Activated gamma-delta T cell treated with anti-CD3 and anti-CD28 coated beads, Interleukin-2, amount 50 U/mL, for 16 hours (primary cell): ENCODE measurements around the gene IRAK1BP1.
"Not testable (repeated sequence)": the region's sequence is repeated elsewhere in the genome, so short reads cannot be mapped to it uniquely, and the experiment has no call there.

Source experiments
- DNase-seq: peaks from one replicate; pipeline ENCODE4 v3.0.0-alpha.2; 2020; ENCODE audit warnings: low read depth

The IRAK1BP1 gene

GRCh38 chr6:78889901-78890300 is 22.6 kb downstream of the IRAK1BP1 start:
- DNase-seq, result not testable (repeated sequence)

GRCh38 chr6:78896227-78896626 is 28.9 kb downstream of the IRAK1BP1 start:
- no peak for DNase-seq

- no peak for DNase-seq
Measured at GRCh38 chr6:78908621-78909020, 41.3 kb downstream of the IRAK1BP1 start.

GRCh38 chr6:78909391-78909790 is 42.0 kb downstream of the IRAK1BP1 start:
- no peak for DNase-seq

- DNase-seq, result no peak
Measured at GRCh38 chr6:78910010-78910409, 42.7 kb downstream of the IRAK1BP1 start.

- DNase-seq, result no peak
Measured at GRCh38 chr6:78910591-78911171, 43.3 kb downstream of the IRAK1BP1 start.

GRCh38 chr6:78911218-78911940 is 44.0 kb downstream of the IRAK1BP1 start:
- no peak for DNase-seq

GRCh38 chr6:78916411-78916810 is 49.1 kb downstream of the IRAK1BP1 start:
- no peak for DNase-seq

- no peak for DNase-seq
Measured at GRCh38 chr6:78917788-78918187, 50.4 kb downstream of the IRAK1BP1 start.

GRCh38 chr6:78921168-78921567 is 53.8 kb downstream of the IRAK1BP1 start:
- DNase-seq, result not testable (repeated sequence)

- DNase-seq, result no peak
Measured at GRCh38 chr6:78925317-78925716, 58.0 kb downstream of the IRAK1BP1 start.

- no peak for DNase-seq
Measured at GRCh38 chr6:78935553-78935952, 68.2 kb downstream of the IRAK1BP1 start.

GRCh38 chr6:78936515-78936914 is 69.2 kb downstream of the IRAK1BP1 start:
- no peak for DNase-seq

GRCh38 chr6:78942446-78942845 is 75.1 kb downstream of the IRAK1BP1 start:
- DNase-seq, result no peak

GRCh38 chr6:78947529-78947928 is 80.2 kb downstream of the IRAK1BP1 start:
- no peak for DNase-seq

GRCh38 chr6:78947962-78948361 is 80.6 kb downstream of the IRAK1BP1 start:
- no peak for DNase-seq

- DNase-seq, result no peak
Measured at GRCh38 chr6:78948785-78949184, 81.4 kb downstream of the IRAK1BP1 start.

GRCh38 chr6:78952362-78952761 is 85.0 kb downstream of the IRAK1BP1 start:
- no peak for DNase-seq
